Body of pancreas (tissue), 4 donors: ENCODE measurements around the gene ECE2.

Source experiments
- POLR2A ChIP-seq, 3 donors: fragments of 450-650 bp; IDR thresholded peaks; one replicate each; pipeline ENCODE4 v1.6.1; 2016; ENCODE audit warnings: antibody characterized with exemption in 3 of 3, mild to moderate bottlenecking in 2 of 3
- TF ChIP-seq, protein P1 (sequence below), 7 experiments: fragments of 450-650 bp in 4 of 7; fragments of 200-600 bp in 3 of 7; sonication (generic) in 3 of 7; IDR thresholded peaks; one replicate each; pipeline ENCODE4 v1.5.1; 2016 to 2019; ENCODE audit warnings: antibody characterized with exemption in 7 of 7

DNA sequence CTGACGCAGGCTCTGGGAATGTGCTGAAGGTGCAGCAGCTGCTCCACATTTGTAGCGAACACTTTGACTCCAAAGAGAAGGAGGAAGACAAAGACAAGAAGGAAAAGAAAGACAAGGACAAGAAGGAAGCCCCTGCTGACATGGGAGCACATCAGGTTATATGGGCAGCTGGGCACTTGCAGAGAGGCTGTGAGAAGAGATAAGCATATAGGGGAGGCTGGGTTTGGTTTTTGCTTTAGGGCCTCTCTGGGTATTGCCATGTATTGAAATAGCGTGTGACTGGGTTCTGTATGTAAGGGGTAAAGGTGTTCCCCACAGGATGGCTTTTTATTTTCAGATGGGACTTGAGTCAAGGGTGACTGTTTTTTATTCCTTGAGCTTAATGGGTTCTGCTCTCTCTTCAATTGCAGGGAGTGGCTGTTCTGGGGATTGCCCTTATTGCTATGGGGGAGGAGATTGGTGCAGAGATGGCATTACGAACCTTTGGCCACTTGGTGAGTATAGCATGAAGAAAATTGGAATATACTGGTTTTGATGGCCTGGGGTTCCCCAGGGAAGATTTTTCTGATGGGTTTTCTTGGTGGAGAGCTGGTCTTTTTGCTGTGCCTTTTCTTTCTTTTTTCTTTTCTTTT, 30.6 kb downstream of the ECE2 start:
- TF ChIP-seq, protein P1, sequence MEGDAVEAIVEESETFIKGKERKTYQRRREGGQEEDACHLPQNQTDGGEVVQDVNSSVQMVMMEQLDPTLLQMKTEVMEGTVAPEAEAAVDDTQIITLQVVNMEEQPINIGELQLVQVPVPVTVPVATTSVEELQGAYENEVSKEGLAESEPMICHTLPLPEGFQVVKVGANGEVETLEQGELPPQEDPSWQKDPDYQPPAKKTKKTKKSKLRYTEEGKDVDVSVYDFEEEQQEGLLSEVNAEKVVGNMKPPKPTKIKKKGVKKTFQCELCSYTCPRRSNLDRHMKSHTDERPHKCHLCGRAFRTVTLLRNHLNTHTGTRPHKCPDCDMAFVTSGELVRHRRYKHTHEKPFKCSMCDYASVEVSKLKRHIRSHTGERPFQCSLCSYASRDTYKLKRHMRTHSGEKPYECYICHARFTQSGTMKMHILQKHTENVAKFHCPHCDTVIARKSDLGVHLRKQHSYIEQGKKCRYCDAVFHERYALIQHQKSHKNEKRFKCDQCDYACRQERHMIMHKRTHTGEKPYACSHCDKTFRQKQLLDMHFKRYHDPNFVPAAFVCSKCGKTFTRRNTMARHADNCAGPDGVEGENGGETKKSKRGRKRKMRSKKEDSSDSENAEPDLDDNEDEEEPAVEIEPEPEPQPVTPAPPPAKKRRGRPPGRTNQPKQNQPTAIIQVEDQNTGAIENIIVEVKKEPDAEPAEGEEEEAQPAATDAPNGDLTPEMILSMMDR (IDR thresholded peaks at IDR 0.05) = no peak
- TF ChIP-seq POLR2A (IDR thresholded peaks at IDR 0.05) = no peak
